GM18507 (cell line): ENCODE measurements around the gene TTC33.
"Not testable (repeated sequence)": the region's sequence is repeated elsewhere in the genome, so short reads cannot be mapped to it uniquely, and the experiment has no call there.

Experiments used
- DNase-seq: peaks from one replicate; pipeline ENCODE4 v3.0.0; 2011; ENCODE audit warnings: low read depth; ENCODE audit not compliant: insufficient read length; ENCODE audit errors: extremely low spot score
- FAIRE-seq: peaks from 2 replicates; lab custom pipeline; 2011; peaks lifted over from hg19 to GRCh38; lab: Jason Lieb, UNC

The TTC33 gene

GRCh38 chr5:40626801-40627200 is 129.0 kb downstream of the TTC33 start:
- FAIRE-seq (no peak), DNase-seq (no peak)

- DNase-seq (no peak), FAIRE-seq (no peak)
Measured at GRCh38 chr5:40623480-40624420, 132.0 kb downstream of the TTC33 start.

GRCh38 chr5:40622463-40623252 is 133.1 kb downstream of the TTC33 start:
- DNase-seq (no peak), FAIRE-seq (no peak)

GRCh38 chr5:40619421-40619820 is 136.3 kb downstream of the TTC33 start:
- no peak for FAIRE-seq
- no peak for DNase-seq

- FAIRE-seq: no peak
- DNase-seq: no peak
Measured at GRCh38 chr5:40618926-40619325, 136.8 kb downstream of the TTC33 start.

GRCh38 chr5:40616781-40617180 is 139.0 kb downstream of the TTC33 start:
- FAIRE-seq (no peak), DNase-seq (no peak)

- no peak for DNase-seq
- no peak for FAIRE-seq
Measured at GRCh38 chr5:40615586-40616170, 140.1 kb downstream of the TTC33 start.

- DNase-seq (no peak), FAIRE-seq (no peak)
Measured at GRCh38 chr5:40614923-40615585, 140.7 kb downstream of the TTC33 start.

- FAIRE-seq: no peak
- no peak for DNase-seq
Measured at GRCh38 chr5:40614466-40614865, 141.3 kb downstream of the TTC33 start.

- DNase-seq (no peak), FAIRE-seq (no peak)
Measured at GRCh38 chr5:40607202-40607601, 148.6 kb downstream of the TTC33 start.

- DNase-seq: no peak
- FAIRE-seq: no peak
Measured at GRCh38 chr5:40606077-40606765, 149.5 kb downstream of the TTC33 start.

GRCh38 chr5:40605295-40605958 is 150.3 kb downstream of the TTC33 start:
- no peak for FAIRE-seq
- no peak for DNase-seq

- FAIRE-seq (no peak), DNase-seq (no peak)
Measured at GRCh38 chr5:40603378-40603777, 152.4 kb downstream of the TTC33 start.

- DNase-seq (no peak), FAIRE-seq (no peak)
Measured at GRCh38 chr5:40601198-40601868, 154.4 kb downstream of the TTC33 start.

- DNase-seq (no peak), FAIRE-seq (no peak)
Measured at GRCh38 chr5:40600383-40600782, 155.4 kb downstream of the TTC33 start.

- DNase-seq: no peak
- FAIRE-seq: no peak
Measured at GRCh38 chr5:40599676-40600075, 156.1 kb downstream of the TTC33 start.

GRCh38 chr5:40594811-40595210 is 160.9 kb downstream of the TTC33 start:
- FAIRE-seq (no peak), DNase-seq (no peak)

- not testable (repeated sequence) for DNase-seq
- FAIRE-seq: peak; percentile 76
Measured at GRCh38 chr5:40591727-40592396, 163.9 kb downstream of the TTC33 start.
